HL-60 (cell line): ENCODE results near the gene C1orf141.
A peak's percentile ranks its signal among the peaks of the same experiment; 100 is the strongest.

Source experiments
- DNase-seq, 2 experiments: peaks; one replicate each; pipeline ENCODE4 v3.0.0-alpha.2; 2010 to 2020; ENCODE audit warnings: low read depth in 1 of 2, low spot score in 1 of 2
- H3K27ac ChIP-seq: fragments of 250-450 bp; sonication (Bioruptor Pico); replicated peaks from 2 replicates; pipeline ENCODE4 v1.5.1; 2020; ENCODE audit warnings: mild to moderate bottlenecking, moderate library complexity
- H3K27me3 ChIP-seq: fragments of 250-450 bp; sonication (Bioruptor Pico); 2 replicates; pipeline ENCODE4 v1.5.1; 2021; ENCODE audit warnings: mild to moderate bottlenecking, moderate library complexity; ENCODE audit not compliant: insufficient read depth, poor library complexity, severe bottlenecking
- H3K4me3 ChIP-seq: replicated peaks from 2 replicates; pipeline ENCODE4 v1.5.1; 2011; ENCODE audit warnings: mild to moderate bottlenecking, control low read depth, low read length; ENCODE audit not compliant: insufficient read depth
- CTCF ChIP-seq: IDR thresholded peaks from one replicate; pipeline ENCODE4 v1.5.1; 2011; ENCODE audit warnings: low read length, control low read depth, inconsistent platforms; ENCODE audit not compliant: insufficient read depth
- GABPA ChIP-seq: IDR thresholded peaks from 2 replicates; pipeline ENCODE4 v1.6.1; 2012; ENCODE audit warnings: low read depth
- POLR2AphosphoS5 ChIP-seq: IDR thresholded peaks from 2 replicates; pipeline ENCODE4 v1.6.1; 2012; ENCODE audit warnings: low read depth
- REST ChIP-seq: IDR thresholded peaks from 2 replicates; pipeline ENCODE4 v1.6.1; 2012; ENCODE audit warnings: low read depth; ENCODE audit not compliant: insufficient replicate concordance
- SPI1 ChIP-seq: IDR thresholded peaks from 2 replicates; pipeline ENCODE4 v1.6.1; 2012; ENCODE audit warnings: low read depth, mild to moderate bottlenecking, borderline replicate concordance

The C1orf141 gene

GRCh38 chr1:67140460-67140859 is 5.7 kb upstream of the C1orf141 start:
- Histone ChIP-seq H3K4me3 (no peak overlapping the region), H3K27me3 (no peaks in the 10 kb centered on the region), H3K27ac (no peak overlapping the region)
- TF ChIP-seq POLR2AphosphoS5 (no peak), GABPA (no peak)
- DNase-seq: no peak

- Histone ChIP-seq H3K27me3 (no peaks in the 10 kb centered on the region), H3K4me3 (no peak overlapping the region), H3K27ac (no peak overlapping the region)
- TF ChIP-seq SPI1: no peak
- no peak for TF ChIP-seq GABPA
- TF ChIP-seq CTCF: no peak
- TF ChIP-seq REST: no peak
- TF ChIP-seq POLR2AphosphoS5: no peak
- no peak for DNase-seq
Observed at GRCh38 chr1:67138813-67139499, 4.2 kb upstream of the C1orf141 start.

GRCh38 chr1:67137307-67137753 is 2.6 kb upstream of the C1orf141 start:
- no peak for TF ChIP-seq CTCF
- Histone ChIP-seq H3K4me3 (no peak overlapping the region), H3K27me3 (no peaks in the 10 kb centered on the region), H3K27ac (no peak overlapping the region)
- DNase-seq: no peak

GRCh38 chr1:67135354-67135753 is 584 bp upstream of the C1orf141 start:
- no peak overlapping the region for H3K4me3 ChIP-seq
- TF ChIP-seq REST (no peak), GABPA (no peak), CTCF (no peak), SPI1 (no peak), POLR2AphosphoS5 (no peak)
- H3K27ac ChIP-seq: no peak overlapping the region
- DNase-seq: peak in 1 of 2 experiments; percentile 5
- no peaks in the 10 kb centered on the region for H3K27me3 ChIP-seq
